ENCODE measurements around the gene WDFY2. TPM values are rescaled to one million over a fixed set of nuclear protein-coding genes. Genes with fewer than 3 reads are reported as not detected.

WDFY2 gene
- total RNA-seq, 1 donor from 2014 or later, result 20.7 TPM

DNA sequence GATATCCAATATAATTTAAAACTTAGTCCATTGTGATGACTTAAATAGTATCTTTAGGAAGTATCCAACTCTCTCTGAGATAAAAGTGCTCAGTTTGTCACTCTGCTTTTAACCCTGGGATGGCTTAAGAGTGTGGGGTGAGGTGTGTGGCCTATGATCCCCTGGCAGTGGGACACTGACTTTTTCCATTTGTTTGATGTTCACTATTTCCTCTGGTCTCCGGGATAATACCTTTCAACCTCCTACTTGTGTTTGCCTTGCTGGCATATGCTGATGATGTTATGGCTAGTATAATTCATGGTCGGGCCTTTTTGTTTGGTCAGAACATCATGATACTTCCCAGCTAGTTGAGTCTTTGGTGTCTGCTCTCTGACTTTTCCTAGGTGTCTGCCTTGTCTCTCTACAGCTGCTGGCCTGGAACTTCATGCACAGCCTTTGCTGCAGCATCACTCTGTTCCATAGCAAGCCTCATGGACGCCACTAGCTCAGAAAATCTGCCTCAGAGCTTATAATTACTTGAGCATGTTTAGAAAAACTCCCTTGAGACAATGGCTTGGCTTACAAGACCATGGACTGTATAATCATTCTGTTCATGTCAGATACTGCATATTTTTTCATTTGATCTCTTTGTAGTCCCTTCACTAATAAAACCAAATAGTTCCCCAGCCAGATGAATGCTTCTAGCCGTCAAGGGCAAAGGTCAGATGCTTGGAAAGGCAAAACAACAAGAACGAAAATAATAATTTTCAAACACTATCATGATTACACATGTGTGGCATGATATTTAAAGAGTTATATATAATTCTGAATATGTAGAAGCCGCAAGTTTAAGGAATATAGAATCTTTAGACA lies 75.2 kb downstream of the WDFY2 start:
- DNase-seq (ENCODE audit: low read depth, low spot score), result no peak
- TF ChIP-seq, protein P1, sequence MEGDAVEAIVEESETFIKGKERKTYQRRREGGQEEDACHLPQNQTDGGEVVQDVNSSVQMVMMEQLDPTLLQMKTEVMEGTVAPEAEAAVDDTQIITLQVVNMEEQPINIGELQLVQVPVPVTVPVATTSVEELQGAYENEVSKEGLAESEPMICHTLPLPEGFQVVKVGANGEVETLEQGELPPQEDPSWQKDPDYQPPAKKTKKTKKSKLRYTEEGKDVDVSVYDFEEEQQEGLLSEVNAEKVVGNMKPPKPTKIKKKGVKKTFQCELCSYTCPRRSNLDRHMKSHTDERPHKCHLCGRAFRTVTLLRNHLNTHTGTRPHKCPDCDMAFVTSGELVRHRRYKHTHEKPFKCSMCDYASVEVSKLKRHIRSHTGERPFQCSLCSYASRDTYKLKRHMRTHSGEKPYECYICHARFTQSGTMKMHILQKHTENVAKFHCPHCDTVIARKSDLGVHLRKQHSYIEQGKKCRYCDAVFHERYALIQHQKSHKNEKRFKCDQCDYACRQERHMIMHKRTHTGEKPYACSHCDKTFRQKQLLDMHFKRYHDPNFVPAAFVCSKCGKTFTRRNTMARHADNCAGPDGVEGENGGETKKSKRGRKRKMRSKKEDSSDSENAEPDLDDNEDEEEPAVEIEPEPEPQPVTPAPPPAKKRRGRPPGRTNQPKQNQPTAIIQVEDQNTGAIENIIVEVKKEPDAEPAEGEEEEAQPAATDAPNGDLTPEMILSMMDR (conservative IDR thresholded peaks at IDR 0.05), result no peak
- H3K27me3 Mint-ChIP-seq (ENCODE audit: low read depth), result no peaks in the 10 kb centered on the region

DNA sequence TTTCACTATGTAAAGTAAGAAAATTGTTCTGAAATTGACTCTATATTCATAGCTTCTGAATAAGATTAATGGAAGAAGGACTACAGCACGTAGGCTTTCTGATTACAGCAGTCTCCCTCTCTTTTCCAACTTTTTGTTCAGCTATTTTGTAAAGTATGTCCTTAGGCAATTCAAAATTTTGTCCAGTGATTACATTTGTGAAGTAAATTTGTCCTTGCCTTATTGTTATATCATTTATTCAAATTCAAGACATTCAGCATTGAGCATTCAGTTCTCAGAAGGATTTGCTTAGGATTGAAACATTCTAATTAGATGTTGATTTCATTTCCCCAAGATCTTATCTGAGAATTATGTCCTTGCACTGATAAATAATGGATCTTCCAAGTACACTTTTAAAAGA lies 76.6 kb downstream of the WDFY2 start:
- no peaks in the 10 kb centered on the region for H3K27me3 Mint-ChIP-seq (ENCODE audit: low read depth)
- H3K36me3 Mint-ChIP-seq (ENCODE audit: low read depth), result peaks cover 30% of the 10 kb centered on the region
- DNase-seq (ENCODE audit: low read depth, low spot score), result no peak
- no peak overlapping the region for H3K4me3 Mint-ChIP-seq
- TF ChIP-seq, protein P1 (conservative IDR thresholded peaks at IDR 0.05), result no peak
- peaks cover 6% of the 10 kb centered on the region for H3K9me3 Mint-ChIP-seq
- H3K4me1 Mint-ChIP-seq, result peaks cover 23% of the 10 kb centered on the region
- no peak overlapping the region for H3K27ac Mint-ChIP-seq (ENCODE audit: unreplicated experiment)

More for the DNA sequence above, 75.2 kb downstream of the WDFY2 start:
- peaks cover 23% of the 10 kb centered on the region for H3K4me1 Mint-ChIP-seq
- H3K4me3 Mint-ChIP-seq, result no peak overlapping the region
- no peak overlapping the region for H3K27ac Mint-ChIP-seq (ENCODE audit: unreplicated experiment)
- peaks cover 13% of the 10 kb centered on the region for H3K9me3 Mint-ChIP-seq
- H3K36me3 Mint-ChIP-seq (ENCODE audit: low read depth), result peaks cover 41% of the 10 kb centered on the region

DNA sequence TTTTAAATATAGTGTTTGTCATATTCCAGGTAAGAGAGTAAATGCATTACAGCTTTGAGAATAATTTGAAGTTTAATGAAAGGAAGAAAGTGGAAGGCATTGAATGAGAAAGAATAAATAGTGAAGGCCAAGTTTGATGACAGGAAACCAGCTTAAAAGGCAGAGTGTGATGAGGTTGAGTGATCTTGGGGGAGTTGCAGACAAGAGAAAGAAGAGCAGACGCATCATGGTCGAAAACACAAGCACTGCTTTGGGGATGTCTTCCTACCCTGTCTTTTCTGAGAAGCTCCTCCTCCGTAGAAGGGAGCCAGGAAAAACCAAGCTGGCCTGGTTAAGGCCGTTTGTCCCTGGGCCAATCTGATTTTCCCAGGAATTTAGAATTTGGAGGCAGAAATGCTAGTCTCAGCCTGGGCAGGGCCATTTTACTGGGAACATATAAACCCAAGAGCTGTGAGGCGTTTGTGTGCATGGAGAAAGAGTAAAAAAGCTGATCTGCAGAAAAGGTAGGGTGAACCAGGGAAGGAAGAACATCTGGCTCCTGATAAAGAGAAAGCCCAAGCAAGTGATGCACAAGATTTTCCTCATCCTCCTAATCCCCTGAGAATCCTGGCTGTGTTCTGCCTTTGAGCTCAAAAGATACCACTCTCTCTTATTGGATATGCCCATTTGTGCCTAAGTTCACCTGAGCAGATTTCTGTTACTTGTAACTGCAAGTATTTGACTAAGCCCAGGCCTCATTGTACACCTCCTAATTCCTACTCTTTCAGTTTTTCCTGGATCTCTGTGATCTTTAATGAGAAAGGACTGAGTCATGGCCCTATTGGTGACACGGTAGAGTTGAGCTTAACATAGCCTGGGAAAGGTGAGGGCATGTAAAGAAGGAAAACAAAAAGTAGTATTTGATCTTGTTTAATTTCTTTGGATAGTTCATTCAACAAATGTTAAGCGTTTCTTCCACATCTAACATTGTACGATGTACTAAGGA lies 80.0 kb downstream of the WDFY2 start:
- no peak for DNase-seq (ENCODE audit: low read depth, low spot score)
- Mint-ChIP-seq H3K4me3 (no peak overlapping the region), H3K27me3 (ENCODE audit: low read depth) (no peaks in the 10 kb centered on the region), H3K9me3 (no peaks in the 10 kb centered on the region), H3K27ac (ENCODE audit: unreplicated experiment) (peak overlapping the region; percentile 29), H3K4me1 (peaks cover 10% of the 10 kb centered on the region), H3K36me3 (ENCODE audit: low read depth) (peaks cover 7% of the 10 kb centered on the region)
- TF ChIP-seq, protein P1 (conservative IDR thresholded peaks at IDR 0.05), result no peak

DNA sequence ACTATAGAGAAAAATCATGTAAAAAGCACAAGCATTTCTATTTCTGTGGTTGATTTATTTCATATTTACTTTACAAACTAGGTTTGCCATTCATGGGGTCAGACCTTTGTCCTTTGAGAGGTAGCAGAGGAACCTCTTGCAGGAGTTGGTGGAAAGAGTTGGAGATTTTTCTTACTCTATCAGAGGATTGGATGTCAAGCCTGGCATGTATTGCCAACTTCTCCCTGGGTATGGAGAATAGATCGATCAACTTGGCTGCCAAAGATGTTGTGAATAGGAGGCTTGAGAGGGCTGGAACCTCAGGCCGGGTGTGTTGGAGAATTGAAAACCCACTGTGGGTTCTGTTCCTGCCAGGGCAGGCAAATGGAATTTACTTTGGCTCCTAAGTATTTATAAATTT lies 81.2 kb downstream of the WDFY2 start:
- H3K4me3 Mint-ChIP-seq, result no peak overlapping the region
- TF ChIP-seq, protein P1 (conservative IDR thresholded peaks at IDR 0.05), result no peak
- no peaks in the 10 kb centered on the region for H3K27me3 Mint-ChIP-seq (ENCODE audit: low read depth)
- peaks cover 5% of the 10 kb centered on the region for H3K36me3 Mint-ChIP-seq (ENCODE audit: low read depth)
- H3K4me1 Mint-ChIP-seq, result peaks cover 8% of the 10 kb centered on the region
- no peak overlapping the region for H3K27ac Mint-ChIP-seq (ENCODE audit: unreplicated experiment)
- no peaks in the 10 kb centered on the region for H3K9me3 Mint-ChIP-seq
- no peak for DNase-seq (ENCODE audit: low read depth, low spot score)

- peaks cover 4% of the 10 kb centered on the region for H3K9me3 Mint-ChIP-seq
- TF ChIP-seq, protein P1 (conservative IDR thresholded peaks at IDR 0.05), result no peak
- peak overlapping the region; percentile 9 for H3K27ac Mint-ChIP-seq (ENCODE audit: unreplicated experiment)
- H3K27me3 Mint-ChIP-seq (ENCODE audit: low read depth), result no peaks in the 10 kb centered on the region
- DNase-seq (ENCODE audit: low read depth, low spot score), result no peak
- peaks cover 8% of the 10 kb centered on the region for H3K4me1 Mint-ChIP-seq
- H3K36me3 Mint-ChIP-seq (ENCODE audit: low read depth), result peaks cover 7% of the 10 kb centered on the region
- H3K4me3 Mint-ChIP-seq, result no peak overlapping the region
These were observed 82.1 kb downstream of the WDFY2 start for GRCh38 chr13:51666374-51666773.
